CD8-positive, alpha-beta memory T cell (primary cell): ENCODE measurements around the gene ID4. TPM values are rescaled to one million over a fixed set of nuclear protein-coding genes. Genes with fewer than 3 reads are reported as not detected.

ENCODE experiments used
- CTCF ChIA-PET: fragments of 350-600 bp; sonication (Branson Sonifier 250); formaldehyde crosslinking; loops from one replicate; lab custom pipeline; 2021; ENCODE audit warnings: antibody characterized with exemption; lab: Charles Lee
- POLR2A ChIA-PET: fragments of 350-600 bp; sonication (Branson Sonifier 250); formaldehyde crosslinking; loops from one replicate; lab custom pipeline; 2021; ENCODE audit warnings: antibody characterized with exemption; lab: Charles Lee
- DNase-seq, 5 donors: peaks; one replicate each; pipeline versions ENCODE4 v3.0.0 to v3.0.0-alpha.2; 2020 to 2022; ENCODE audit warnings: mixed read lengths in 1 of 5
- H3K27ac ChIP-seq: one replicate; pipeline ENCODE4 v1.7.0; 2013; ENCODE audit warnings: low read depth, mild to moderate bottlenecking, low read length, moderate library complexity
- H3K27me3 ChIP-seq: 2 replicates; pipeline ENCODE4 v1.7.0; 2013; ENCODE audit warnings: low read length, mild to moderate bottlenecking; ENCODE audit not compliant: insufficient read depth, poor library complexity, severe bottlenecking
- H3K36me3 ChIP-seq: 2 replicates; pipeline ENCODE4 v1.7.0; 2013; ENCODE audit warnings: mild to moderate bottlenecking, low read length, moderate library complexity; ENCODE audit not compliant: insufficient read depth
- H3K4me1 ChIP-seq: 2 replicates; pipeline ENCODE4 v1.7.0; 2013; ENCODE audit warnings: mild to moderate bottlenecking, low read length, moderate library complexity; ENCODE audit not compliant: insufficient read depth
- H3K4me3 ChIP-seq: 2 replicates; pipeline ENCODE4 v1.7.0; 2013; ENCODE audit warnings: mild to moderate bottlenecking, low read length
- H3K9me3 ChIP-seq: 2 replicates; pipeline ENCODE4 v1.7.0; 2013; ENCODE audit warnings: mild to moderate bottlenecking, low read length
- H3K27ac Mint-ChIP-seq, 8 donors: one replicate each; pipeline ENCODE4 v1.8.0; 2020 to 2021; ENCODE audit warnings: mixed read lengths in 8 of 8, mild to moderate bottlenecking in 6 of 8, inconsistent platforms in 3 of 8, moderate library complexity in 3 of 8
- H3K27me3 Mint-ChIP-seq, 2 donors: one replicate each; pipeline ENCODE4 v1.8.0; 2020 to 2021; ENCODE audit warnings: mixed read lengths in 2 of 2, mild to moderate bottlenecking in 1 of 2, moderate library complexity in 1 of 2
- H3K36me3 Mint-ChIP-seq, 3 donors: one replicate each; pipeline ENCODE4 v1.8.0; 2020 to 2021; ENCODE audit warnings: mixed read lengths in 3 of 3, inconsistent platforms in 1 of 3, mild to moderate bottlenecking in 1 of 3
- H3K4me1 Mint-ChIP-seq, 3 donors: one replicate each; pipeline ENCODE4 v1.8.0; 2020 to 2021; ENCODE audit warnings: mixed read lengths in 3 of 3, inconsistent platforms in 1 of 3, mild to moderate bottlenecking in 1 of 3
- H3K4me3 Mint-ChIP-seq, 7 donors: one replicate each; pipeline ENCODE4 v1.8.0; 2020 to 2021; ENCODE audit warnings: mixed read lengths in 7 of 7, mild to moderate bottlenecking in 6 of 7, moderate library complexity in 4 of 7, inconsistent platforms in 2 of 7
- H3K9me3 Mint-ChIP-seq, 5 donors: one replicate each; pipeline ENCODE4 v1.8.0; 2020 to 2022; ENCODE audit warnings: mixed read lengths in 5 of 5, mild to moderate bottlenecking in 3 of 5, moderate library complexity in 2 of 5, inconsistent platforms in 1 of 5
- polyA plus RNA-seq: library from polyadenylated mRNA; unstranded; fragments of 300-500 nt; fragmentation: Illumina TruSeq; gene quantifications from one replicate; pipeline ENCODE4 v1.2.3, GENCODE V29; 2021
- total RNA-seq, 2 experiments: library from RNA; stranded (reverse); gene quantifications; one replicate each; pipeline ENCODE4 v1.2.3, GENCODE V29; 2021

ID4 gene
- total and polyA plus RNA-seq, 3 experiments from 2014 or later, result not detected

GRCh38 chr6:19837511-19838441 lies 606 bp downstream of the ID4 start:
- Mint-ChIP-seq H3K27ac (no peak overlapping the region), H3K27me3 (peaks cover 35 to 56% of the 10 kb centered on the region in 2 donors), H3K36me3 (peaks cover 0 to 5% (median 0%) of the 10 kb centered on the region in 3 donors), H3K9me3 (peaks cover 0 to 13% (median 4%) of the 10 kb centered on the region in 5 donors), H3K4me1 (peaks cover 0 to 5% (median 5%) of the 10 kb centered on the region in 3 donors), H3K4me3 (no peak overlapping the region)
- H3K4me3 ChIP-seq, result no peak overlapping the region
- H3K27ac ChIP-seq, result no peak overlapping the region
- no peaks in the 10 kb centered on the region for H3K9me3 ChIP-seq
- no peaks in the 10 kb centered on the region for H3K36me3 ChIP-seq
- no peaks in the 10 kb centered on the region for H3K27me3 ChIP-seq
- ChIA-PET CTCF (no interaction called here), POLR2A (no interaction called here)
- DNase-seq, result no peak
- no peaks in the 10 kb centered on the region for H3K4me1 ChIP-seq

GRCh38 chr6:19838442-19839236 lies 1.5 kb downstream of the ID4 start:
- peak overlapping the region in 1 of 7 donors; percentile 9 for H3K4me3 Mint-ChIP-seq
- CTCF ChIA-PET, result no interaction called here
- H3K4me1 Mint-ChIP-seq, result peaks cover 0 to 5% (median 5%) of the 10 kb centered on the region in 3 donors
- Histone ChIP-seq H3K27ac (no peak overlapping the region), H3K4me3 (no peak overlapping the region), H3K27me3 (no peaks in the 10 kb centered on the region), H3K36me3 (no peaks in the 10 kb centered on the region), H3K4me1 (no peaks in the 10 kb centered on the region), H3K9me3 (no peaks in the 10 kb centered on the region)
- no peak overlapping the region for H3K27ac Mint-ChIP-seq
- peaks cover 33 to 59% of the 10 kb centered on the region in 2 donors for H3K27me3 Mint-ChIP-seq
- peaks cover 0 to 5% (median 0%) of the 10 kb centered on the region in 3 donors for H3K36me3 Mint-ChIP-seq
- peaks cover 0 to 13% (median 4%) of the 10 kb centered on the region in 5 donors for H3K9me3 Mint-ChIP-seq
- no peak for DNase-seq
- POLR2A ChIA-PET, result no interaction called here

GRCh38 chr6:19839237-19839546 lies 2.0 kb downstream of the ID4 start:
- no peaks in the 10 kb centered on the region for H3K36me3 ChIP-seq
- no peak for DNase-seq
- POLR2A ChIA-PET, result no interaction called here
- peaks cover 0 to 5% (median 5%) of the 10 kb centered on the region in 3 donors for H3K4me1 Mint-ChIP-seq
- peaks cover 29 to 64% of the 10 kb centered on the region in 2 donors for H3K27me3 Mint-ChIP-seq
- no peaks in the 10 kb centered on the region for H3K4me1 ChIP-seq
- no peak overlapping the region for H3K4me3 ChIP-seq
- CTCF ChIA-PET, result no interaction called here
- no peak overlapping the region for H3K27ac ChIP-seq
- peaks cover 3% of the 10 kb centered on the region for H3K27me3 ChIP-seq
- H3K36me3 Mint-ChIP-seq, result peaks cover 0 to 5% (median 0%) of the 10 kb centered on the region in 3 donors
- H3K27ac Mint-ChIP-seq, result no peak overlapping the region
- peaks cover 0 to 14% (median 4%) of the 10 kb centered on the region in 5 donors for H3K9me3 Mint-ChIP-seq
- no peaks in the 10 kb centered on the region for H3K9me3 ChIP-seq
- H3K4me3 Mint-ChIP-seq, result peak overlapping the region in 1 of 7 donors; percentile 9

GRCh38 chr6:19839788-19840187 lies 2.6 kb downstream of the ID4 start:
- H3K9me3 ChIP-seq, result no peaks in the 10 kb centered on the region
- H3K9me3 Mint-ChIP-seq, result peaks cover 0 to 20% (median 4%) of the 10 kb centered on the region in 5 donors
- ChIA-PET POLR2A (no interaction called here), CTCF (no interaction called here)
- H3K4me3 ChIP-seq, result no peak overlapping the region
- H3K4me1 ChIP-seq, result no peaks in the 10 kb centered on the region
- no peak overlapping the region for H3K27ac ChIP-seq
- peaks cover 0 to 5% (median 0%) of the 10 kb centered on the region in 3 donors for H3K36me3 Mint-ChIP-seq
- no peak for DNase-seq
- peaks cover 0 to 5% (median 5%) of the 10 kb centered on the region in 3 donors for H3K4me1 Mint-ChIP-seq
- peaks cover 6% of the 10 kb centered on the region for H3K27me3 ChIP-seq
- peaks cover 28 to 65% of the 10 kb centered on the region in 2 donors for H3K27me3 Mint-ChIP-seq
- no peak overlapping the region for H3K27ac Mint-ChIP-seq
- no peaks in the 10 kb centered on the region for H3K36me3 ChIP-seq
- H3K4me3 Mint-ChIP-seq, result no peak overlapping the region

- Histone ChIP-seq H3K27ac (no peak overlapping the region), H3K4me3 (no peak overlapping the region), H3K4me1 (no peaks in the 10 kb centered on the region), H3K9me3 (no peaks in the 10 kb centered on the region), H3K36me3 (no peaks in the 10 kb centered on the region), H3K27me3 (peaks cover 6% of the 10 kb centered on the region)
- DNase-seq, result no peak
- H3K36me3 Mint-ChIP-seq, result peaks cover 0 to 5% (median 0%) of the 10 kb centered on the region in 3 donors
- H3K27ac Mint-ChIP-seq, result no peak overlapping the region
- CTCF ChIA-PET, result no interaction called here
- no peak overlapping the region for H3K4me3 Mint-ChIP-seq
- H3K27me3 Mint-ChIP-seq, result peaks cover 28 to 64% of the 10 kb centered on the region in 2 donors
- peaks cover 0 to 5% (median 5%) of the 10 kb centered on the region in 3 donors for H3K4me1 Mint-ChIP-seq
- H3K9me3 Mint-ChIP-seq, result peaks cover 0 to 17% (median 4%) of the 10 kb centered on the region in 5 donors
- POLR2A ChIA-PET, result no interaction called here
These were observed 4.0 kb downstream of the ID4 start for GRCh38 chr6:19841181-19841580.

GRCh38 chr6:19842030-19842615 lies 5.0 kb downstream of the ID4 start:
- Histone ChIP-seq H3K27ac (no peak overlapping the region), H3K27me3 (peaks cover 6% of the 10 kb centered on the region)
- peaks cover 0 to 18% (median 0%) of the 10 kb centered on the region in 5 donors for H3K9me3 Mint-ChIP-seq

GRCh38 chr6:19844689-19845088 lies 7.5 kb downstream of the ID4 start:
- H3K9me3 Mint-ChIP-seq, result peaks cover 0 to 12% (median 0%) of the 10 kb centered on the region in 5 donors
- Histone ChIP-seq H3K27me3 (peaks cover 6% of the 10 kb centered on the region), H3K9me3 (no peaks in the 10 kb centered on the region), H3K36me3 (no peaks in the 10 kb centered on the region), H3K4me3 (no peak overlapping the region), H3K4me1 (no peaks in the 10 kb centered on the region), H3K27ac (no peak overlapping the region)
- H3K36me3 Mint-ChIP-seq, result no peaks in the 10 kb centered on the region
- ChIA-PET POLR2A (no interaction called here), CTCF (no interaction called here)
- no peaks in the 10 kb centered on the region for H3K4me1 Mint-ChIP-seq
- no peak for DNase-seq
- H3K4me3 Mint-ChIP-seq, result no peak overlapping the region
- no peak overlapping the region for H3K27ac Mint-ChIP-seq
- H3K27me3 Mint-ChIP-seq, result peaks cover 18 to 50% of the 10 kb centered on the region in 2 donors

More at GRCh38 chr6:19842030-19842615, 5.0 kb downstream of the ID4 start:
- no peak overlapping the region for H3K4me3 ChIP-seq
- DNase-seq, result no peak
- no peak overlapping the region for H3K27ac Mint-ChIP-seq
- peaks cover 24 to 63% of the 10 kb centered on the region in 2 donors for H3K27me3 Mint-ChIP-seq
- H3K36me3 Mint-ChIP-seq, result peaks cover 0 to 5% (median 0%) of the 10 kb centered on the region in 3 donors
- ChIA-PET CTCF (no interaction called here), POLR2A (no interaction called here)
- no peaks in the 10 kb centered on the region for H3K36me3 ChIP-seq
- H3K4me3 Mint-ChIP-seq, result no peak overlapping the region
- H3K4me1 Mint-ChIP-seq, result peaks cover 0 to 5% (median 4%) of the 10 kb centered on the region in 3 donors
- no peaks in the 10 kb centered on the region for H3K4me1 ChIP-seq
- no peaks in the 10 kb centered on the region for H3K9me3 ChIP-seq
